Measurements from ENCODE around the gene JUP. TPM values are rescaled to one million over a fixed set of nuclear protein-coding genes. Genes with fewer than 3 reads are reported as not detected.

The JUP gene
- total and polyA plus RNA-seq, 8 donors: 59.5 to 248 (median 90.1) TPM

DNA sequence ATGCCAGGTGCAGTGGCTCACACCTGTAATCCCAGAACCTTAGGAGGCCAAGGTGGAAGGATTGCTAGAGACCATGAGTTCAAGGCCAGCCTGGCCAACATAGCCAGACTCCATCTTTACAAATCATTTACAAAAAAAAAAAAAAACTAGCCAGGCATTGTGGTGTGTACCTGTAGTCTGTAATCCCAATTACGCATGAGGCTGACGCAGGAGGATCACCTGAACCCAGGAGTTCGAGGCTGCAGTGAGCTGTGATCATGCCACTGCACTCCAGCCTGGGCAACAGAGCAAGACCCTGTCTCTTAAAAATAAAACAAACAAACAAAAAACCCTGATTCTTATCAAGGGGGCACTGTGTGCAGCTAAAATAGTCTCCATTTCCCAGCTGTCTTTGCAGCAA is 35.2 kb downstream of the JUP start:
- no peaks in the 10 kb centered on the region for H3K27me3 ChIP-seq
- WGBS, 5 donors: 74 to 90% (median 79%) methylated on average over 3 of the region's 3 CpGs
- intact Hi-C loops (cut with DNase I; ENCODE audit: low total_unique reads): no loop called here
- H3K9me3 ChIP-seq: no peaks in the 10 kb centered on the region
- no peak overlapping the region for H3K4me3 ChIP-seq
- H3K4me1 ChIP-seq: no peaks in the 10 kb centered on the region
- no peak for DNase-seq
- peaks cover 16 to 44% (median 30%) of the 10 kb centered on the region in 4 donors for H3K36me3 ChIP-seq
- no peak for TF ChIP-seq EP300 (IDR thresholded peaks at IDR 0.05)
- no peak for TF ChIP-seq CTCF (IDR thresholded peaks at IDR 0.05)
- TF ChIP-seq POLR2AphosphoS5 (IDR thresholded peaks at IDR 0.05): no peak
- TF ChIP-seq POLR2A (IDR thresholded peaks at IDR 0.05): no peak
- H3K27ac ChIP-seq: no peak overlapping the region

- Histone ChIP-seq H3K4me1 (no peaks in the 10 kb centered on the region), H3K9me3 (no peaks in the 10 kb centered on the region), H3K4me3 (no peak overlapping the region), H3K36me3 (peaks cover 12 to 40% (median 26%) of the 10 kb centered on the region in 4 donors), H3K27me3 (no peaks in the 10 kb centered on the region), H3K27ac (no peak overlapping the region)
- no peak for DNase-seq
- WGBS, 5 donors: 34 to 85% (median 78%) methylated on average over 2 to 4 of the region's 4 CpGs
- TF ChIP-seq POLR2AphosphoS5 (IDR thresholded peaks at IDR 0.05): no peak
- TF ChIP-seq POLR2A (IDR thresholded peaks at IDR 0.05): no peak
- no peak for TF ChIP-seq CTCF (IDR thresholded peaks at IDR 0.05)
- no peak for TF ChIP-seq EP300 (IDR thresholded peaks at IDR 0.05)
- intact Hi-C loops (cut with DNase I; ENCODE audit: low total_unique reads): no loop called here
Measured at GRCh38 chr17:41750862-41751261, 35.6 kb downstream of the JUP start.

GRCh38 chr17:41748275-41748674 is 38.2 kb downstream of the JUP start:
- H3K4me3 ChIP-seq: no peak overlapping the region
- H3K36me3 ChIP-seq: peaks cover 0 to 14% (median 3%) of the 10 kb centered on the region in 4 donors
- no peaks in the 10 kb centered on the region for H3K9me3 ChIP-seq
- 83 to 89% (median 88%) methylated on average over 6 of the region's 6 CpGs for WGBS, 5 donors
- H3K4me1 ChIP-seq: no peaks in the 10 kb centered on the region
- H3K27me3 ChIP-seq: no peaks in the 10 kb centered on the region
- H3K27ac ChIP-seq: no peak overlapping the region
- no peak for TF ChIP-seq POLR2A (IDR thresholded peaks at IDR 0.05)
- DNase-seq: no peak
- intact Hi-C loops (cut with DNase I; ENCODE audit: low total_unique reads): no loop called here

DNA sequence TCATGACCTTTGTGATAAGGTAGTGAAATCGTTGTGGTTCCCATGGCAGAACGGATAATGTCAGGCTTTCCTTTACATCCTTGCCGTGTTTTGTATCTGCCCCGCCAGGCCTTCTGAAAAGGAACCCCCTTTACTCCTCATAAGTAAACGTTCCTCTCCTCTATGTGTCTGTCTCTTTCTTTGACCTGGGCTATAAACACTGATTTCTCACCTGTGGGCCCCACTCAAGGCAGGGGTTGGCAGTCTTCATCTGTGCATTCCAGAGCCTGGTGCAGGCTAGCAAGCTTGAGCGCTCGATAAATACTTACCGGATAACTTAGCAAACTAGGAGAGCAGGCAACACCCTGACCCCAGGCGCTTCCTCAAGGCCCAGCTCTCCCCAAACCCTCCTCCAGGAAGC is 44.8 kb downstream of the JUP start:
- Histone ChIP-seq H3K4me1 (peaks cover 0 to 6% (median 3%) of the 10 kb centered on the region in 4 donors), H3K27ac (no peak overlapping the region), H3K9me3 (no peaks in the 10 kb centered on the region), H3K4me3 (no peak overlapping the region), H3K27me3 (peaks cover 0 to 12% (median 8%) of the 10 kb centered on the region in 3 donors), H3K36me3 (no peaks in the 10 kb centered on the region)
- intact Hi-C loops (cut with DNase I; ENCODE audit: low total_unique reads): no loop called here
- DNase-seq: no peak
- no peak for TF ChIP-seq POLR2AphosphoS5 (IDR thresholded peaks at IDR 0.05)
- TF ChIP-seq CTCF (IDR thresholded peaks at IDR 0.05): no peak
- TF ChIP-seq EP300 (IDR thresholded peaks at IDR 0.05): no peak
- no peak for TF ChIP-seq POLR2A (IDR thresholded peaks at IDR 0.05)
- WGBS, 5 donors: 76 to 81% (median 78%) methylated on average over 9 of the region's 9 CpGs

DNA sequence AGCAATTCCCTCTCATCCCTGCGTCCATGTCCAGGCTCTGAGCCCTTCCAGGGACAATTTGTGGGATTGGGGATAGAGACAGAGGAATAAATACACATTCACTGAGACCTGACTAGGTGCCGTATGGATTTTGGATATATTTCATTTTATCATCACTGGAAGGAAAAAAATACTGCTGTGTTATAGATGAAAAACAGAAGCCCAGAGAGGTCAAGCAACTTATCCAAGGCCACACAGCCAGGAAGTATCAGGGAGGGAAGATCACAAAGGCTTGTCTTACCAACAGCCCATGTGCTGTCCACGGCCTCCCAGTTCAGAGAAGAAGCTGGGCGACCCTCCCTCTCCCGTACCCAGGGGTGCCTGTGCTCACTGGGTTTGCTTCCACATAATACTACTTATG is 46.0 kb downstream of the JUP start:
- WGBS, 5 donors: 83 to 97% (median 91%) methylated on average over 5 of the region's 5 CpGs
- Histone ChIP-seq H3K4me3 (no peak overlapping the region), H3K9me3 (no peaks in the 10 kb centered on the region), H3K36me3 (no peaks in the 10 kb centered on the region), H3K27ac (no peak overlapping the region), H3K4me1 (peaks cover 0 to 6% (median 3%) of the 10 kb centered on the region in 4 donors), H3K27me3 (peaks cover 0 to 24% (median 18%) of the 10 kb centered on the region in 3 donors)
- TF ChIP-seq POLR2A (IDR thresholded peaks at IDR 0.05) (no peak), POLR2AphosphoS5 (IDR thresholded peaks at IDR 0.05) (no peak), CTCF (IDR thresholded peaks at IDR 0.05) (no peak), EP300 (IDR thresholded peaks at IDR 0.05) (no peak)
- no peak for DNase-seq
- intact Hi-C loops (cut with DNase I; ENCODE audit: low total_unique reads): no loop called here

Measured in stomach (tissue), 9 donors.